ENCODE data around the gene BSN.

DNA sequence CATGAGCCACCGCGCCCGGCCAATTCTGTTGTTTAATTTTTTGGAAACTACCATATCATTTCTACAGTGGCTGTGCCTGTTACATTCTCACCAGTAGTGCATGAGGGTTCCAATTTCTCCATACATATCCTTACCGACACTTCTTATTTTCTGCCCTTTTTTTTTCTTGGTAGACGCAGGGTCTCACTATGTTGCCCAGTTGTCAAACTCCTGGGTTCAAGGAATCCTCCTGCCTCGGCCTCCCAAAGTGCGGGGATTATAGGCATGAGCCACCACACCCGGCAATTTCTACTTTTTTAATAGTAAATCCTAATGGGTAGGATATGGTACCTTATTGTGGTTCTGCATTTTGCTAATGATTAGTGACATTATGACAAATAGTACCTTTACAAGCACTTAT, 155.6 kb downstream of the BSN start:
- TF ChIP-seq EP300 (IDR thresholded peaks at IDR 0.05) (no peak), POLR2A (IDR thresholded peaks at IDR 0.05) (no peak)
- TF ChIP-seq, protein P1, sequence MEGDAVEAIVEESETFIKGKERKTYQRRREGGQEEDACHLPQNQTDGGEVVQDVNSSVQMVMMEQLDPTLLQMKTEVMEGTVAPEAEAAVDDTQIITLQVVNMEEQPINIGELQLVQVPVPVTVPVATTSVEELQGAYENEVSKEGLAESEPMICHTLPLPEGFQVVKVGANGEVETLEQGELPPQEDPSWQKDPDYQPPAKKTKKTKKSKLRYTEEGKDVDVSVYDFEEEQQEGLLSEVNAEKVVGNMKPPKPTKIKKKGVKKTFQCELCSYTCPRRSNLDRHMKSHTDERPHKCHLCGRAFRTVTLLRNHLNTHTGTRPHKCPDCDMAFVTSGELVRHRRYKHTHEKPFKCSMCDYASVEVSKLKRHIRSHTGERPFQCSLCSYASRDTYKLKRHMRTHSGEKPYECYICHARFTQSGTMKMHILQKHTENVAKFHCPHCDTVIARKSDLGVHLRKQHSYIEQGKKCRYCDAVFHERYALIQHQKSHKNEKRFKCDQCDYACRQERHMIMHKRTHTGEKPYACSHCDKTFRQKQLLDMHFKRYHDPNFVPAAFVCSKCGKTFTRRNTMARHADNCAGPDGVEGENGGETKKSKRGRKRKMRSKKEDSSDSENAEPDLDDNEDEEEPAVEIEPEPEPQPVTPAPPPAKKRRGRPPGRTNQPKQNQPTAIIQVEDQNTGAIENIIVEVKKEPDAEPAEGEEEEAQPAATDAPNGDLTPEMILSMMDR (IDR thresholded peaks at IDR 0.05): no peak
